ENCODE data around the gene GADD45B.

Gene GADD45B

GRCh38 chr19:2475702-2476450 is at the start of gene GADD45B:
Gene GADD45B, plus strand, starts transcription at chr19:2476127. Its CDS starts 232 bp downstream, at chr19:2476359.
- peak within 1 kb of the TSS; percentile 68 for H3K27ac ChIP-seq (ENCODE audit: extremely low read depth, low read depth, low read length)
- H3K4me1 ChIP-seq (ENCODE audit: control insufficient read depth, insufficient read depth, low read length): peaks cover 15% of the 10 kb centered on the region
- ChIA-PET CTCF (interaction anchor here (0.6 to 3.7 kb wide), 10 partner anchors 54 to 454 kb away, joined by 3 to 27 read pairs (median 5); no protein-coding TSS in a partner anchor), POLR2A (interaction anchor here (0.6 to 6.4 kb wide), 77 partner anchors 9 to 1867 kb away, joined by 3 to 374 read pairs (median 7); partner anchors contain the start of genes DOT1L, LMNB2, LSM7 and MPND)
- H3K9me3 ChIP-seq (ENCODE audit: control insufficient read depth, insufficient read depth, low read depth, low read length): no peaks in the 10 kb centered on the region
- peak within 1 kb of the TSS; percentile 95 for H3K4me3 ChIP-seq (ENCODE audit: low read depth, low read length)
- H3K36me3 ChIP-seq (ENCODE audit: control insufficient read depth in 2 of 2, insufficient read depth in 1 of 2, low read length in 2 of 2): peaks cover 0 to 6% of the 10 kb centered on the region in 2 experiments; a peak in 1 of 3 replicates
- TF ChIP-seq ZBTB1 (tag by site-specific recombination; IDR thresholded peaks at IDR 0.05): 0 out of 2 replicates have a peak, but pooled peaks have one; percentile 26
- TF ChIP-seq ZNF623 (tag by site-specific recombination; IDR thresholded peaks at IDR 0.05): peak; percentile 32; the same call in 1 of the 2 replicates
- no peak for TF ChIP-seq ZNF626 (tag by site-specific recombination; IDR thresholded peaks at IDR 0.05)
- TF ChIP-seq GLIS1 (tag by site-specific recombination; IDR thresholded peaks at IDR 0.05): peak; percentile 54; the same call in 1 of the 2 replicates
- TF ChIP-seq ZNF24 (tag by site-specific recombination; IDR thresholded peaks at IDR 0.05): 0 out of 2 replicates have a peak, but pooled peaks have one; percentile 16
- TF ChIP-seq EGR2 (tag by site-specific recombination; IDR thresholded peaks at IDR 0.05; ENCODE audit: low read depth): peak; percentile 86; the same call in 1 of the 2 replicates
- TF ChIP-seq ZNF341 (tag by site-specific recombination; IDR thresholded peaks at IDR 0.05; ENCODE audit: low read depth): peak; percentile 37; the same call in 1 of the 2 replicates
- TF ChIP-seq PRDM1 (tag by site-specific recombination; IDR thresholded peaks at IDR 0.05): 0 out of 2 replicates have a peak, but pooled peaks have one; percentile 0
- TF ChIP-seq ZXDB (tag by site-specific recombination; IDR thresholded peaks at IDR 0.05): 0 out of 2 replicates have a peak, but pooled peaks have one; percentile 16
- peak; percentile 47 for TF ChIP-seq PRDM10 (tag by site-specific recombination; IDR thresholded peaks at IDR 0.05)
- TF ChIP-seq, protein P1, sequence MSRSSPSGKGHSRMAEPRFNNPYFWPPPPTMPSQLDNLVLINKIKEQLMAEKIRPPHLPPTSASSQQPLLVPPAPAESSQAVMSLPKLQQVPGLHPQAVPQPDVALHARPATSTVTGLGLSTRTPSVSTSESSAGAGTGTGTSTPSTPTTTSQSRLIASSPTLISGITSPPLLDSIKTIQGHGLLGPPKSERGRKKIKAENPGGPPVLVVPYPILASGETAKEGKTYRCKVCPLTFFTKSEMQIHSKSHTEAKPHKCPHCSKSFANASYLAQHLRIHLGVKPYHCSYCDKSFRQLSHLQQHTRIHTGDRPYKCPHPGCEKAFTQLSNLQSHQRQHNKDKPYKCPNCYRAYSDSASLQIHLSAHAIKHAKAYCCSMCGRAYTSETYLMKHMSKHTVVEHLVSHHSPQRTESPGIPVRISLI (tag by site-specific recombination; IDR thresholded peaks at IDR 0.05): peak; percentile 96
- TF ChIP-seq YY1 (tag by site-specific recombination; IDR thresholded peaks at IDR 0.05): 0 out of 2 replicates have a peak, but pooled peaks have one; percentile 27
- TF ChIP-seq ZSCAN16 (tag by site-specific recombination; IDR thresholded peaks at IDR 0.05): 0 out of 2 replicates have a peak, but pooled peaks have one; percentile 13
- 0 out of 2 replicates have a peak, but pooled peaks have one; percentile 75 for TF ChIP-seq ZNF148 (tag by site-specific recombination; IDR thresholded peaks at IDR 0.05; ENCODE audit: borderline replicate concordance)
- TF ChIP-seq SETDB1 (IDR thresholded peaks at IDR 0.05; ENCODE audit: insufficient read length, low read length): no peak
- peak; percentile 67 for TF ChIP-seq ZNF2 (tag by site-specific recombination; IDR thresholded peaks at IDR 0.05)
- TF ChIP-seq KLF9 (tag by site-specific recombination; IDR thresholded peaks at IDR 0.05; ENCODE audit: low read depth): peak; percentile 13; the same call in 1 of the 2 replicates
- 0 out of 2 replicates have a peak, but pooled peaks have one; percentile 5 for TF ChIP-seq ZNF629 (tag by site-specific recombination; IDR thresholded peaks at IDR 0.05)
- TF ChIP-seq ZNF645 (tag by site-specific recombination; IDR thresholded peaks at IDR 0.05): peak; percentile 52; the same call in 1 of the 2 replicates
- peak; percentile 20; the same call in 1 of the 2 replicates for TF ChIP-seq ZNF324 (tag by site-specific recombination; IDR thresholded peaks at IDR 0.05)
- peak; percentile 69; the same call in 1 of the 2 replicates for TF ChIP-seq ZNF394 (tag by site-specific recombination; IDR thresholded peaks at IDR 0.05; ENCODE audit: borderline replicate concordance)
- peak; percentile 85; the same call in 1 of the 2 replicates for TF ChIP-seq ZNF660 (tag by site-specific recombination; IDR thresholded peaks at IDR 0.05)
- peak; percentile 89 for TF ChIP-seq SP2 (tag by site-specific recombination; IDR thresholded peaks at IDR 0.05)
- 0 out of 2 replicates have a peak, but pooled peaks have one; percentile 8 for TF ChIP-seq ZNF654 (tag by site-specific recombination; IDR thresholded peaks at IDR 0.05; ENCODE audit: low read depth)
- TF ChIP-seq ZNF843 (tag by site-specific recombination; IDR thresholded peaks at IDR 0.05): peak; percentile 12; the same call in 1 of the 2 replicates
- TF ChIP-seq ZNF391 (tag by site-specific recombination; IDR thresholded peaks at IDR 0.05; ENCODE audit: borderline replicate concordance, low read depth): peak; percentile 80; the same call in 1 of the 2 replicates
- peak; percentile 76 for TF ChIP-seq ZBTB17 (tag by site-specific recombination; IDR thresholded peaks at IDR 0.05)

All from HEK293 (cell line).